Right lobe of liver (tissue), 4 donors: ENCODE data around the gene GPR158.

Experiments
- POLR2A ChIP-seq: fragments of 450-650 bp; IDR thresholded peaks from one replicate; pipeline ENCODE4 v1.6.1; 2017; ENCODE audit warnings: antibody characterized with exemption, mild to moderate bottlenecking
- TF ChIP-seq, protein P1 (sequence below), 4 donors: fragments of 200-600 bp in 3 of 4; fragments of 450-650 bp in 1 of 4; IDR thresholded peaks; one replicate each; pipeline versions ENCODE4 v1.5.1 to v1.8.0; 2016 to 2022; ENCODE audit warnings: antibody characterized with exemption in 4 of 4, mild to moderate bottlenecking in 2 of 4
- donor health status: DM: no; HTN: no; CAD: no.
- donor health status: DM: no; HTN: no; CAD: no.
- donor health status: DM: no; HTN: yes; CAD: no.

DNA sequence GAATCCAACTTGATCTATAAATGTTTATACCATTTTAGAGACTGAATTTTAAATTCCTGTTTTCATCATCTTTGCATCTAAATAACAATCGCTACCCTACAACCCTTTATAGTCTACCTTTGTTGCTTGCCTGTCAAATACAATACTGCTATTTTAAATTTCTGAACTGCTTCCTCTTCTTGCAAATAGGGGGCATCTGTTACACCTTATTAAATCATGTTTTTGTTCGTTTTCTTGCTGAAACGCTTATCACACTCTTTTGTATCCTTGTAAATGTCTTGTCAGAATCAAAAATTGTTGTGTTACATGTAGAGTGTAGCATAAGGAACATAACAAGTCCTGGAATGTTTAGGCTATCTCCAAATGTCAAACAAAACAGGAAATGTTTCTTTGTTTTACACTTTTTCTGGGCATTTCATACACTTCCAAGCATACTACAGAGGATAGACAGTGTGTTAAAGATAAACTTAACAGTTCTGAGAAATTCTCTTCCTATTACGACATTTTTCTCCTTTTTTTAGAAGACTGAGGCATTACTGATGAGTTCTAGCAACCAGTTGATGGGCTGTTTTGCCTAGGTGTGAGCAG lies 281.3 kb downstream of the GPR158 start:
- TF ChIP-seq, protein P1, sequence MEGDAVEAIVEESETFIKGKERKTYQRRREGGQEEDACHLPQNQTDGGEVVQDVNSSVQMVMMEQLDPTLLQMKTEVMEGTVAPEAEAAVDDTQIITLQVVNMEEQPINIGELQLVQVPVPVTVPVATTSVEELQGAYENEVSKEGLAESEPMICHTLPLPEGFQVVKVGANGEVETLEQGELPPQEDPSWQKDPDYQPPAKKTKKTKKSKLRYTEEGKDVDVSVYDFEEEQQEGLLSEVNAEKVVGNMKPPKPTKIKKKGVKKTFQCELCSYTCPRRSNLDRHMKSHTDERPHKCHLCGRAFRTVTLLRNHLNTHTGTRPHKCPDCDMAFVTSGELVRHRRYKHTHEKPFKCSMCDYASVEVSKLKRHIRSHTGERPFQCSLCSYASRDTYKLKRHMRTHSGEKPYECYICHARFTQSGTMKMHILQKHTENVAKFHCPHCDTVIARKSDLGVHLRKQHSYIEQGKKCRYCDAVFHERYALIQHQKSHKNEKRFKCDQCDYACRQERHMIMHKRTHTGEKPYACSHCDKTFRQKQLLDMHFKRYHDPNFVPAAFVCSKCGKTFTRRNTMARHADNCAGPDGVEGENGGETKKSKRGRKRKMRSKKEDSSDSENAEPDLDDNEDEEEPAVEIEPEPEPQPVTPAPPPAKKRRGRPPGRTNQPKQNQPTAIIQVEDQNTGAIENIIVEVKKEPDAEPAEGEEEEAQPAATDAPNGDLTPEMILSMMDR (IDR thresholded peaks at IDR 0.05) = no peak
- TF ChIP-seq POLR2A = no peak
